GM19099 (cell line): ENCODE measurements around the gene H2AZ1.
A peak's percentile ranks its signal among the peaks of the same experiment; 100 is the strongest.

Experiments
- POLR2A ChIP-seq: IDR thresholded peaks from 3 replicates; pipeline ENCODE4 v1.6.1; 2011; ENCODE audit warnings: low read depth; ENCODE audit not compliant: insufficient read length; ENCODE audit errors: extremely low read depth

H2AZ1 gene

DNA sequence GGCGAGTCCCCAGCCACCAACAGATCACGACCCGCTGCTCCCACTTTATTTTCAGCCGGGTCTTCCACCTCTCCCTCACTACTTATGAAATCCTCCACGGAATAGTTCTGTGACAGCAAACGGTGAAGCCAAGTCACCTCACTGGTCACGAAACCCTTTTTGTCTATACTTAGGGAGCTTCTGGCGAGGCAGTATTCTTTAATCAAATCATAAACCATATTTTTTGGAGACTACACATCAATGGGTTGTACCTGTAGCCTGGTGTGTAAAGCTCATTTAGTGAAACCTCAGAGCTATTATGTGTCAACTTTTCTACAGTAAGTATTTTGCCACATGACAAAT, 809 bp upstream of the H2AZ1 start:
- no peak for TF ChIP-seq POLR2A

DNA sequence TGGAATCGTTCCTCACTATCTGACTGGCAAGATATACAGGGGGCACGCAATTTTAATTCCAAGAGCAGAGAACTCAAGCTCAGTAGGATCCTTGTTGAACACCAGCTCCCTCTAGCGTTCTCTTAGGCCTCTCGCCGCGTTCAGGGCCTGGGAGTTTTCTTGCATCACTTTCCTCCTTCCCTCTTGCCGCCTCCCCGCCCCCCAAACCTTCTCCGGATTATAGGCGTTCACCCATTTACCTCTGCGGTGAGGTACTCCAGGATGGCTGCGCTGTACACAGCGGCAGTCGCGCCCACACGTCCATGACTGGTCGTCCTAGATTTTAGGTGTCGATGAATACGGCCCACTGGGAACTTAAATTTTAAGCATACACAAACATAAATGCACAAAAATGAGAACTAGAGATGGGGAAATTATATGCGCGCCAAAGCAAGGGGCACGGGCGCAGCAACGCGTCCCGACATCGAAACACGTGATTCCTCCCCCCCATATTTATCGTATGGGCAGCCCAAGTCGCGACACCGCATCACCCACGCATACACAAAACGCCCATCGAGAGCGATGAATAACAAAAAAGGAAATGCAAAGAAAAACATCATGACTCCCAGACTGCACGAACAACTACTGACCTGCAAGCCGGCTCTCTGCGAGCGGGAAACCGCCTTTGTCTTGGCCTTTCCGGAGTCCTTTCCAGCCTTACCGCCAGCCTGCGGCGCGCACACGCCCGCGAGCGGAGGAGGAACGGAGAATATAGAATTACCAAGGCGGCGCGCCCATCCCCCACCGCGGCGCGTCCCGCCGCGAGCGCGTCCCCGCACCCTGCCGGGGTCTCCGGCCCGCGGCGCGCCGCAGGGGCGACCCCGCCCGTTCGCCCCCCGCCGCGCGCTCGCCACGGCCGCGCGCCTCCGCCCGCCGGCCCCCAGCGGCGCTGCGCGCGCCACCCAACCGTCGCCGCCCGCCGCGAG, 759 bp downstream of the H2AZ1 start:
- no peak for TF ChIP-seq POLR2A

DNA sequence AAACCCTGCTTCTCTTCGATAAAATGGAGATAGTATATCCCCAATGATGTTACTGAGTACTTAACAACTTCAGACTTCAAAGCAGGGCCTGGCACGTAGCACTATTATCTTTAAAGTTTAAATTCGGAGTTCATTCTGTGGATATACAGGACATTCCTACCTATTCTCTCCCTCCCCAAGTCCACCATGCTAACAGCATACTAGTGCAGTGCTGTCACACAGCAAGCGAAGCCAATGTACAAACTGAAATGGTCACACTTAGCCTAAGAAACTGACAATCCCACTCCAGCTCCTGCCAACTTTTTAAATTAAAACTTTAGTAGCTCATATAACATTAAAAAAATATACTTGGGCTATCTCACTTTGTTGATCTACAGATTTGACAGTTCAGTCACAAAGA, 2.5 kb downstream of the H2AZ1 start:
- TF ChIP-seq POLR2A, result no peak

DNA sequence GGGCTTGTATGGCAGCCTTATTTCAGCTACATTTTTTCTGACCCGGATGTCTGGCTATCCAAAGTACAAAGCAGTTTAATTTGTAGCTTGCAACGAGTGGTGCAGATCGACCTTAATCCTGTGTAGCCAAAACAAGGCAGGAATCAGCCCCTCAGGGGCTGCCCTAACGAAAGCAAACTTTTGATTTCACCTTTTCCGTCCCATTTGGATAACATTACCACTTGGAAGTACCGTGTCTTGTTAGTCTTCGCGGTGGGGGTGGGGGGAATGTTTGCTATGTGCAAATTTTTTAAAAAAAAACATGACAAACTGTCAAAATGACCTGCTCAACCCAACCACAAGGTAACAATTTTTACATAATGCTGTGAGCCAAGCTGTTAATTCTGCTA, 2.9 kb downstream of the H2AZ1 start:
- TF ChIP-seq POLR2A, result no peak

DNA sequence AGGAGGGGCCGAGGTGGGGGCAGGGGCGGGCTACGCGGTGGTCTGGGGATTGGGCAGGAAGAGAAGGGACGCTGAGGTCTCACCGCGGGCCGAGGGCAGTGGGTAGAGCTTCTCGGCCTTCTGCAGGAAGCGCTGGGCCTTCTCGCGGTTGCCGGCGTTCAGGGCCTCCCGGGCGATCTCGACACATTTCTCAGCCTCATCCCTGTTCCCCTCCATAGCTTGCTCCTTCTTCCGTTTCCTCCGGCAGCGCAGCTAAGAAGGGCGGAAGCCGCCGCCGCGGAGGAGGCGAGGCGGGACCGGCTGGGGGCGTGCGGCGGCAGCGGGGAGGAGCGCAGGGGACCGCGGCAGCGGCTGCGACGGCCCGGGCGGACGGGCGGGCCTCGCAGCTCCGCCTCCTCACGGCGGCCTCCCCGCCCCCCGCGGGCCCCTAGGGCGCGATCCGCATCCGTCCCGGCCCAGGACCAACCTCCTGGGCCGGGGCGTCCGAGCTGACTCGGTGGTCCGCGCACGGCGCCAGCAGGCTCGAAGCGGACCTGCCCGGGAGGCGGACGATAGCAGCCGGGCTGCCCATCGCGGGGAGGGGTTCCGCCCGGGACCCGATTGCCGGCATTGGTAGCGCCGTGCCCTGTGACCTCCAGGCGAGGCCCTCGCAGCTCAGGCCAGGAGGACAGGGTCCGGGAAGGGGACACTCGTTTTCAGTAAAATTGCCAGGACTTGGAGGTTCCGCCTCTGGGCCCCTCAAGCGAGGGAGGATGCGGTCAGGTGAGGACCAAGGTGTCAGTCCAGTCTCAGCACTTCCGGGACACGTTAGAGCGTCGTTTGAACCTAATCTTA, 3.5 kb downstream of the H2AZ1 start, which contains the start of gene DNAJB14:
DNAJB14 (minus strand) TSS at position 263 of the 834 bp plus-strand sequence; CDS start at position 216, 47 bp downstream.
- peak; percentile 65 for TF ChIP-seq POLR2A

DNA sequence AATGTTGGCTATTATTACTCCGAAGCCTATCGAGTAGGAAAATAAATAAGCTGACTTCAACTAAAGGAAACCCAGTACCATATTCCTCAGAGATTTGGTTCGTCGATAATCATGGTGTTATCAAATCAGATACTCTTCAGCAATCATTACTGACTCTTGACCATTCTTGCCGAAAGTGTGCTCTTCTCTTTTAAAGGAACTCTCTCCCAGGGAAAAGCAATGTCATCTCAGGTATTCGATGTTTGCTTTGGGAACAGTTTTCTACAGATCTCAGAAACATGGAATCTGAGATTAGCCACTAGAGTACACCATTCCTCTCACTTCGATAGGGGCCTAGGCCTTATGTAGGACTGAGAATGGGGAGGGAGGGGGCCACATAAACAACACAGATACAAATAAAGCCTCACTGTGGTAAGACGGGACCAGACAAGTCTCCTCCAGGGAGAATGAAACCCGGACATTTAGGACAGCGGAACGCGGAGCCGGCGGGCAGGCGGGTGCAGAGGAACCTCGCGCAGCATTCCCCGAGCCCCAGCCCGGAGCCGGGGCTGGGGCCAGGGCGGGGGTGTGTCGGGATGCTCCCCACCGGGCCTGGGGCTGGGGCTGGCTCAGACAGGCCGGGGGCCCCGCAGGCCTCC, 4.2 kb downstream of the H2AZ1 start:
- TF ChIP-seq POLR2A, result no peak

DNA sequence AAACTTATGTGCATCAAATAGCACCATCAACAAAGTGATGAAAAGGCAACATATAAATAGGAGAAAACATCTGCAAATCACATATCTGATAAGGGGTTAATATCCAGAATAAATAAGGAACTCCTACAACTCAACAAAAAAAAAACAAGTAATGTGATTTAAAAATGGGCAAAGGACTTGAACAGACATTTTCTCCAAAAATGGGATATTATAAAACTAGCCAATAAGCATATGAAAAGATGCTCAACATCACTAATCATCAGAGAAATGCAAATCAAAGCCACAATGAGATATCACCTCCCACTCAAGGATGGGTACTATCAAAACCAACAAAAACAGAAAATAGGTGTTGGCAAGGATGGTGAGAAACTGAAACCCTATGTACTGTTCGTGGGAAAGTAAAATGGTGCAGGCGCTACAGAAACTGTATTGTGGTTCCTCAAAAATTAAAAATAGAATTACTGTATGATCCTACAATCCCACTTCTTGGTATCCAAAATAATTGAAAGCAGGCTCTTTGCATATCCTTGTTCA, 6.1 kb downstream of the H2AZ1 start:
- no peak for TF ChIP-seq POLR2A

DNA sequence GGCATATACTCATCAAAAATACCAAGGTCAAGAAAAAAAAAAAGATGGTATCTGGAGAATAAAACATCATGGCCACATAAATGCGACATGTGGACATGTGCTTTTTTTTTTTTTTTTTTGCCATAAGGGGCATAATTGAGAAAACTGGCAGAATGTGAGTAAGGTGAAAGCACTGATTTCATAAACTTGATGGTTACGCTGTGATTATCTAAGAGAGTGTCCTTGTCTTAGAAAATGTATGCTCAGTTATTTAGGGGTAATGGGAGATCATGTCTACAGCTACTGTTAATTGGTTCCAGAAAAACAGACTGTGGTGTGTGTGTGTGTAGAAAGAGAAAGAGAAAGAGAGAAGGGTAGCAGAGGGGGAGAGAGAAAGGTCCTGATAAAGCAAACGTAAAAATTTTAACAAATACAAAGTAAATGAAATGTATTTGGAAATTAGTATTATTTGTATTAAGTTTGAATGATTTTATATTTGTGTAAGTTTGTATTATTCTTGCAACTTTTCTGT, 11.8 kb downstream of the H2AZ1 start:
- no peak for TF ChIP-seq POLR2A

DNA sequence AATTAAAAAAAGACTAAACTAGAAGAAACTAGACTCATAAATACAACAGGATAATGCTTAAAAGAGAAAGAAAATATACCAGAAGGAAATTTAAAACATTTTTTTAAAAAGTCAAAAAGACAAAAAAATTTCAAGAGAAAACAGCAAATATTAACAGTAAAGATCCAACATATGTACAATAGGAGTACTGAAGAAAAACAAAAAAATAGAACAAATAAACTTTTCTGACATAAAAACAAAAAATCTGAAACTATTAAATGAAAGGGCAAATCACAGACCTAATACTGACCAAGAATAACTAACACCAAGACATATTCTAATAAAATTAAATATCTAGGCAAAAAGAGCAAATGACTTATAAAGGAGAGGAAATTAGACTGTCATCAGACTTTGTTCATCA, 15.2 kb downstream of the H2AZ1 start:
- TF ChIP-seq POLR2A, result no peak

DNA sequence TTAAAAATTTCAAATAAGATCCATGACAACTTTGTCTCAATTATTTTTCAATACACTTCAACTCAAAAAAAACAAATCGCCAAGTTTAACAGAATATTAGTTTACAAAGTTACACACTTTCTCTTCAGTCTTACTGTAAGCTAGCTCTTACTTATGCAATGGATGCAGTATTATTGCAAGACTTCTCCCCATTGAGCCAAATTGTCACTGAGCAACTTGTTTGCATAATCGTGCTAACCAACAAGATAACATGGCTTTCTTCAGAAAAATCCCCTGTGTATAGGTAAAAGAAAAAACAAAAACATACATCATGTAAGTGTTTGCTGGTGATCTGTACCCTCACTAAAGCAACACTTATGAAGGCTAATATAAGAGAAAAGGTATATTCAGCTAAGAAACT, 22.5 kb downstream of the H2AZ1 start:
- no peak for TF ChIP-seq POLR2A

DNA sequence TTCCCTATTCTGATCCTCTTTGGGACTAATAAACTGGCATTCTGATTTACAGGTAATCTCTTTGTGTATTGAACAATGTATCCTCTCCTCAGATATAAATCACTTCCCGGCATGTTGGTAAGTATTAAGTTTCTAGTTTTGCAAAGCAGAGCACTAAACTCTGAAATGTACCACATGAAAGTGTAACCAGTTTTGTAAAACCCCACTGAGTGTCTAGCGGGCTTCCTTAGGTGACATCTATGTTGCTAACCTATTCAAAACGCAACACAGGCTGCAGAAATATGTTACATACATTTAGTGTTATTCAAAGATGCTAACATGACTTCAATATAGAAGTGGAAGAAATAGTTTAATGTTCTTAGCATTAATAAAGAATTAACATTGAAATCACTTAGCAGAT, 28.9 kb downstream of the H2AZ1 start:
- no peak for TF ChIP-seq POLR2A

DNA sequence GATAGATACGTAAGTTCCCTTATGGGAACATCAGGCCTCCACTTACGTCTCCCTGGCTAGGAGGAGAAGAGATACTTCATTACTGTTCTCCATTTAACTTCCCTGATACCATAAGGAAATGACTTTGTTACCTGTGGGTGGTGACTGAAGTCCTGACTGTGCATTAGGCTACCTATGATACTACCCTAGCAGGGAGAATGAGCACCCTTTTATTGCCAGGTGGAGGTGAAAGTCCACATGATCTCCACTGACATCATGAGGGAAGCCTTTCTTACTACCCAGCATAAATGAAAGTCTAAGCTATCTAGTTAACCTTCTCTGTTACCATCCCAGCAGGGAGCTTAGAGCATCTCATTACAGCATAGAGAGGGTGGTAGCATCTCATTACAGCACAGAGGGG, 31.4 kb downstream of the H2AZ1 start:
- TF ChIP-seq POLR2A, result no peak

DNA sequence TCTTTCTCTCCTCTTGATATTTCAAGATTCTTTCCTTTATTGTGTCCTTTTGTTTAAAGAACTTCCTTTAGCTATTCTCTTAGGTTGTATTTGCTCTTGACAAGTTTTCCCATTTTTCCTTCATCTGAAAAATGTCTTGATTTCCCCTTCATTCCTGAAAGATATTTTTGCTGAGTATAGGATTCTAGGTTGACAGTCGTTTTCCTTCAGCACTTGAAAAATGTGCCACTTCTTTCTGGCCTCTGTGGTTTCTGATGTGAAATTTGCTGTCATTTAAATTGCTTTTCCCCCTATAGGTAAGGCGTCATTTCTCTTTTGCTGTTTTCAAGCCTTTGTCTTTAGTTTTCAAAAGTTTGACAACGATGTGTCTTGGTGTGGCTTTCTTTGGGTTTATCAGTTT, 32.5 kb downstream of the H2AZ1 start:
- TF ChIP-seq POLR2A, result no peak

DNA sequence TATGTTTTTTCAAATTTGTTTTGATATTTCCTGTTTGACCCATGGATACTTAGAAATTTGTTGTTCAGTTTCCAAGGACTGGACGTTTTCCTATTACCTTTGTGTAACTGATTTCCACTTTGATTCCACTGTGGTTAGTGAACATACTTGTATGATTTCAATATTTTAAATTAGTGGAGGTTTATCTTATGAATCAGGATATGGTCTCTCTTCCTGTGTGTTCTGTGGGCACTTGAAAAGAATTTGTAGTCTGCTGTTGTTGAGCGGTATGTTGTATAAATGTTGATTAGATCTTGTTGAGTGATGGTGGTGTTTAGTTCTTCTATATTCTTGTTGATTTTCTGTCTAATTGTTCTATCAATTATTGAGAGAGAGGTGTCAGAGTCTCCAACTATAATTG, 34.6 kb downstream of the H2AZ1 start:
- no peak for TF ChIP-seq POLR2A
